ENCODE measurements around the gene SLC17A9. TPM values are rescaled to one million over a fixed set of nuclear protein-coding genes. Genes with fewer than 3 reads are reported as not detected.

The SLC17A9 gene
- total and polyA plus RNA-seq, 11 donors: 0.16 to 6.6 (median 0.85) TPM

GRCh38 chr20:62972845-62973745 is 20.6 kb downstream of the SLC17A9 start:
- Histone ChIP-seq H3K4me1 (peaks cover 0 to 12% (median 6%) of the 10 kb centered on the region in 12 donors), H3K27me3 (peaks cover 29 to 71% (median 46%) of the 10 kb centered on the region in 9 donors), H3K4me3 (peak overlapping the region in 9 of 12 donors; percentile 23 to 45 (median 33)), H3K9me3 (no peaks in the 10 kb centered on the region), H3K36me3 (no peaks in the 10 kb centered on the region), H3K27ac (no peak overlapping the region)
- intact Hi-C loops (cut with DNase I): loop anchor here in 8 of 10 donors (1.0 to 2.0 kb wide), 3 partner anchors 35 to 36 kb away; no protein-coding TSS in a partner anchor
- DNase-seq (no peak), ATAC-seq (peak in 2 of 4 donors; percentile 8 to 10)
- 15 to 23% (median 19%) methylated on average over 27 to 48 of the region's 48 CpGs for WGBS, 4 donors
- TF ChIP-seq POLR2A (IDR thresholded peaks at IDR 0.05) (no peak), CTCF (IDR thresholded peaks at IDR 0.05) (no peak)

GRCh38 chr20:62975251-62975760 is 22.8 kb downstream of the SLC17A9 start:
- WGBS, 4 donors: 64 to 68% (median 66%) methylated on average over 10 of the region's 10 CpGs
- intact Hi-C loops (cut with DNase I): no loop called here
- H3K4me1 ChIP-seq: peaks cover 0 to 12% (median 5%) of the 10 kb centered on the region in 12 donors
- DNase-seq: no peak
- TF ChIP-seq CTCF (IDR thresholded peaks at IDR 0.05): no peak
- no peak for TF ChIP-seq POLR2A (IDR thresholded peaks at IDR 0.05)
- H3K27me3 ChIP-seq: peaks cover 38 to 88% (median 63%) of the 10 kb centered on the region in 9 donors
- no peak for ATAC-seq
- H3K9me3 ChIP-seq: no peaks in the 10 kb centered on the region
- H3K4me3 ChIP-seq: no peak overlapping the region
- no peaks in the 10 kb centered on the region for H3K36me3 ChIP-seq
- H3K27ac ChIP-seq: no peak overlapping the region

- Histone ChIP-seq H3K27ac (no peak overlapping the region), H3K9me3 (no peaks in the 10 kb centered on the region), H3K36me3 (no peaks in the 10 kb centered on the region), H3K27me3 (peaks cover 40 to 88% (median 66%) of the 10 kb centered on the region in 9 donors), H3K4me3 (no peak overlapping the region), H3K4me1 (peaks cover 0 to 12% (median 5%) of the 10 kb centered on the region in 12 donors)
- intact Hi-C loops (cut with DNase I): no loop called here
- WGBS, 4 donors: 62 to 78% (median 67%) methylated on average over 7 to 9 of the region's 9 CpGs
- DNase-seq: no peak
- TF ChIP-seq CTCF (IDR thresholded peaks at IDR 0.05) (no peak), POLR2A (IDR thresholded peaks at IDR 0.05) (no peak)
- no peak for ATAC-seq
Measured at GRCh38 chr20:62975812-62976508, 23.5 kb downstream of the SLC17A9 start.

GRCh38 chr20:62976886-62977285 is 24.4 kb downstream of the SLC17A9 start:
- H3K27me3 ChIP-seq: peaks cover 41 to 94% (median 66%) of the 10 kb centered on the region in 9 donors
- no peak overlapping the region for H3K4me3 ChIP-seq
- H3K27ac ChIP-seq: no peak overlapping the region
- no peaks in the 10 kb centered on the region for H3K36me3 ChIP-seq
- 75 to 86% (median 85%) methylated on average over 15 to 16 of the region's 16 CpGs for WGBS, 4 donors
- intact Hi-C loops (cut with DNase I): no loop called here
- TF ChIP-seq CTCF (IDR thresholded peaks at IDR 0.05): no peak
- no peak for TF ChIP-seq POLR2A (IDR thresholded peaks at IDR 0.05)
- ATAC-seq (no peak), DNase-seq (no peak)
- peaks cover 0 to 12% (median 5%) of the 10 kb centered on the region in 12 donors for H3K4me1 ChIP-seq
- H3K9me3 ChIP-seq: no peaks in the 10 kb centered on the region

Measured in heart left ventricle (tissue), 16 donors.